Measurements from ENCODE around the gene CRYBG3. TPM values are rescaled to one million over a fixed set of nuclear protein-coding genes. Genes with fewer than 3 reads are reported as not detected.

The CRYBG3 gene
- total RNA-seq, 2 experiments from 2014 or later, result 5.9 to 6.1 TPM

DNA sequence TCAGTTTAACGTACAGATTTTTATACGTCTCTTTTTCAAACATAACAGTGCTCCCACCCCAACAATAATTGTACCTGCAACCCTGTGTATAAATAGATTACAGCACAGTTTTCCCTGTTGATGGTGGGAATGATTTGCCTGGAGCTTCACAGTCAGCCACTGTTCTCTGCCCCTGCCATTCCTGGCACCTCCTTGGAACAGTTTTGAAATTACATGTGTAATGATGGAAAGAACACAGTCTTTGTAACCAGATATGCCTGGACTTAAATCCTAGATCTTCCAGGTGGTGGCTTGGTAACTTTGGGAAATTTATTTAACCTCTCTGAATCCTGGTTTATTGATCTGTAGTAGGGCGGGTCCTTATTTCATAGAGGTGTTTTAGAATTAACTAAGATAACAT, 27.0 kb downstream of the CRYBG3 start:
- CTCF ChIA-PET, result no interaction called here
- DNase-seq, result no peak
- H3K4me3 Mint-ChIP-seq, result no peak overlapping the region
- no peak overlapping the region for H3K27ac Mint-ChIP-seq
- H3K27me3 Mint-ChIP-seq, result no peaks in the 10 kb centered on the region
- H3K9me3 Mint-ChIP-seq (ENCODE audit: low read depth), result peaks cover 2% of the 10 kb centered on the region
- ATAC-seq, result no peak
- H3K36me3 Mint-ChIP-seq, result peaks cover 13% of the 10 kb centered on the region
- H3K4me1 Mint-ChIP-seq, result no peaks in the 10 kb centered on the region

DNA sequence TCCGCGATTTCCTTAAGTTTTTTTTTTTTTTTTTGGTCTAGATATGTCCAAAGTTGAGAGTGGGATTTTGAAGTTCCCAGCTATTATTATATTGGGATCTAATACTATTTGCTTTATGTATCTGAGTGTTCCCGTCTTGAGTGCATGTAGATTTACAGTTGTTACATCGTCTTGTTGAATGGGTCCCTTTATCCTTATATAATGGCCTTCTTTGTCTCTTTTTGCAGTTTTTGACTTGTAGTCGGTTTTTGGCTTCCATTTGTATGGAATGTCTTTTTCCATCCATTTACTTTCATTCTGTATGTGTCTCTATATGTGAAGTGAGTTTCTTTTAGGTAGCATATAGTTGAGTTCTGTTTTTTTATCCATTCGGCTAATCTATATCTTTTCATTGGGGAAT, 35.6 kb downstream of the CRYBG3 start:
- ATAC-seq (no peak), DNase-seq (no peak)
- H3K27ac Mint-ChIP-seq, result no peak overlapping the region
- CTCF ChIA-PET, result interaction anchor here (0.6 to 1.4 kb wide), 3 partner anchors 15 to 158 kb away, joined by 3 to 4 read pairs (median 3); partner anchors contain the start of gene CRYBG3
- no peaks in the 10 kb centered on the region for H3K4me1 Mint-ChIP-seq
- H3K4me3 Mint-ChIP-seq, result no peak overlapping the region
- peaks cover 2% of the 10 kb centered on the region for H3K27me3 Mint-ChIP-seq
- H3K36me3 Mint-ChIP-seq, result peaks cover 11% of the 10 kb centered on the region
- H3K9me3 Mint-ChIP-seq (ENCODE audit: low read depth), result peaks cover 3% of the 10 kb centered on the region

DNA sequence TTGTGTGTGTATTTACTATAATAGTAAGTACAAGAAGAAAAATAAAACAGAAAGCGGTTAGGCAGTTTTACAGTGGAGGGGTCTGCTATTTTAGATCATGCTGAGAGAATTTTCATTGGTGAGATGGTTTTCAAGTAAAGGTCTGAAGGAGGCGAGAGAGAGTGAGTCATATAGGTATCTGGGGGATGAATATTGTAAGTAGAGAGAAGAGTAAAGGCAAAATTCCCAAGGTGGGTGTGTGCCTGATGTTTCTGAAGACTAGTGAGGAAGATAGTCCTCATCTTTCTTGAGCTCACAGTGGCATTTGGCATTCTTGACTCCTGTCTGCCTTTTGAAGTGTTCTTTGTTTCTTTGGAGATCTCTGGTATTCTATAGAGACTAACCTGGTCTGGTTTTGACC, 38.6 kb downstream of the CRYBG3 start:
- Mint-ChIP-seq H3K4me3 (no peak overlapping the region), H3K9me3 (ENCODE audit: low read depth) (peaks cover 1% of the 10 kb centered on the region), H3K4me1 (peaks cover 2% of the 10 kb centered on the region), H3K27me3 (peaks cover 2% of the 10 kb centered on the region), H3K27ac (no peak overlapping the region), H3K36me3 (peaks cover 15% of the 10 kb centered on the region)
- DNase-seq, result no peak
- ATAC-seq, result no peak
- CTCF ChIA-PET, result interaction anchor here (0.6 kb wide), 1 partner anchor 148 kb away, joined by 4 read pairs; no protein-coding TSS in a partner anchor

DNA sequence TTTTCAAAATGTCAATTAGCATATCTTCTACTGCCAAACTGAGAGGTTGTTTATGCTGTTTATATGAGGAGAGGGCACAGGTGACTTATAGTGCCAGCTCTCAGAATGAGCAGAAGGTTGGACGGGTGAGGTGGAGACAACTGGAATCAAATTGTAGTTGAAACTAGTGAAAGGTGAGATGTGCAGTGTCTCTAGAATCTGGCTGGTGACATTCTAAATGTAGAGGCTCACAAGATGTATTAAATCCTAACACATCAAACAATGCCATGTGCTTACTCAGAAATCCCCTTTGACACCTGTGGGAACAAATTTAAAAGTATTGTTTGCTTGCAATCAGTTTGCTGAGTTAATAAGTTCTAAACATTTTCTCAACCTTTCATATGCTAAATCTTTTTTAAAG, 40.8 kb downstream of the CRYBG3 start:
- peaks cover 14% of the 10 kb centered on the region for H3K36me3 Mint-ChIP-seq
- peaks cover 2% of the 10 kb centered on the region for H3K4me1 Mint-ChIP-seq
- DNase-seq (no peak), ATAC-seq (no peak)
- peaks cover 1% of the 10 kb centered on the region for H3K9me3 Mint-ChIP-seq (ENCODE audit: low read depth)
- CTCF ChIA-PET, result interaction anchor here (1.1 kb wide), 1 partner anchor 159 kb away, joined by 3 read pairs; no protein-coding TSS in a partner anchor
- H3K27ac Mint-ChIP-seq, result no peak overlapping the region
- no peak overlapping the region for H3K4me3 Mint-ChIP-seq
- no peaks in the 10 kb centered on the region for H3K27me3 Mint-ChIP-seq

DNA sequence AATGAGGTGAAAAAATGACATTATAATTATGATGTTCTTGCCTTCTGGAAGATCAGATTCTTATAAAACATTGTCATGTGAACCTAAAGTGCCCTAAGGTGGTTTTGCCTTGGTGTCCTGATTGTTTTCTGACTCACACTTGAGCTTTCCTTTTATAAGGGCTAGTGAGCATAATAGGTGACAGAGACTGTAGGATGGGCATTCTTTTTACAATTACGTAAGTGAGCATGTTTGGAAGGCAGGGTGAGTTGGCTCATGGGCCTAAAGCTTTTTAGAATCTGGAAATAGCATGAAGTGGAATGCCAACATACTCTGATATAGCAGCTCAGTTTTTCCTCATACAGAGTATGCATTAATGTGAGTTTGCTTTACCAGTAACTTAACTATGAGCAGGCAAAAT, 41.2 kb downstream of the CRYBG3 start:
- no peaks in the 10 kb centered on the region for H3K27me3 Mint-ChIP-seq
- DNase-seq, result no peak
- peaks cover 11% of the 10 kb centered on the region for H3K36me3 Mint-ChIP-seq
- ATAC-seq, result no peak
- peaks cover 1% of the 10 kb centered on the region for H3K9me3 Mint-ChIP-seq (ENCODE audit: low read depth)
- CTCF ChIA-PET, result interaction anchor here (1.1 kb wide), 1 partner anchor 159 kb away, joined by 3 read pairs; no protein-coding TSS in a partner anchor
- no peak overlapping the region for H3K4me3 Mint-ChIP-seq
- peaks cover 2% of the 10 kb centered on the region for H3K4me1 Mint-ChIP-seq
- H3K27ac Mint-ChIP-seq, result no peak overlapping the region

DNA sequence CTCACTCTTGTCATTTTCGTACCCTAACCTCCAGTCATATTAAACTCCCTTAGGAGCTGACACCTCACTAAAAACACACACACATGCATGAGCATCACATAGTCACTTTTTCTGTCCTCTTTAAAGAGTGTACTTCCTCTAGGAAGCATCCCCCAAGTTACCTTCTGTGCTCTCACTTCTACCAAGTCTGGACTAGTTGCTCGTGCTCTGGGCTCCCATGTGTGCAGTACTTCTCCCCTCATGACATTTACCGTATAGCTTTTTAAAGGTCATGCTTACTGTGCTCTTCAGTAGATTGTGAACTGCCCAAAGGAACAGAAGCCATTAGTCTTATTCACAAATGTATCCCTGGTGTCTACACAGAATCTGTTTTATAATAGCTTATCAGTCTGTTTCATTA, 42.0 kb downstream of the CRYBG3 start:
- H3K27me3 Mint-ChIP-seq, result no peaks in the 10 kb centered on the region
- DNase-seq, result no peak
- H3K36me3 Mint-ChIP-seq, result peaks cover 9% of the 10 kb centered on the region
- ATAC-seq, result no peak
- H3K9me3 Mint-ChIP-seq (ENCODE audit: low read depth), result peaks cover 1% of the 10 kb centered on the region
- peaks cover 2% of the 10 kb centered on the region for H3K4me1 Mint-ChIP-seq
- no peak overlapping the region for H3K4me3 Mint-ChIP-seq
- CTCF ChIA-PET, result interaction anchor here (1.3 kb wide), 1 partner anchor 9 kb away, joined by 6 read pairs; no protein-coding TSS in a partner anchor
- no peak overlapping the region for H3K27ac Mint-ChIP-seq

DNA sequence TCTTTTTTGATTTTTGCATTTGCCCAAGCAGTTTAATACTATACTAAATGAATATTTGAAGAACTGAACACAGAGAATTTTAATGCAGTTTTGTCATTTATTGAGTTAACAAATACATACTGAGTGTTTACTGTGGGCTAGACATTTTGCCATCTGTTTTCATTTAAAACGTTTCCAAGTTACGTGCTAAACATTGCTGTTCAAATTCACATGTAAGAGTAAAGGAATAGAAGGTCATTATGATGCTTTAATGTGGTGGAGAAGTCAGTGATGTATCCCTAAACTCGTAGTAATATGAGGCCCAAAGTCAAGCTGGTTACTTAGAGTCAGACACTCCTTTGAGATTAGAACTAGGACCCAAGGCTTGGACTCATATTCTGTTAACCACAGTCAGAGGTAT, 49.4 kb downstream of the CRYBG3 start:
- Mint-ChIP-seq H3K4me3 (no peak overlapping the region), H3K27me3 (no peaks in the 10 kb centered on the region), H3K4me1 (peaks cover 15% of the 10 kb centered on the region), H3K9me3 (ENCODE audit: low read depth) (no peaks in the 10 kb centered on the region), H3K36me3 (peaks cover 18% of the 10 kb centered on the region), H3K27ac (no peak overlapping the region)
- CTCF ChIA-PET, result interaction anchor here (2.0 kb wide), 1 partner anchor 151 kb away, joined by 4 read pairs; no protein-coding TSS in a partner anchor
- DNase-seq (no peak), ATAC-seq (no peak)

DNA sequence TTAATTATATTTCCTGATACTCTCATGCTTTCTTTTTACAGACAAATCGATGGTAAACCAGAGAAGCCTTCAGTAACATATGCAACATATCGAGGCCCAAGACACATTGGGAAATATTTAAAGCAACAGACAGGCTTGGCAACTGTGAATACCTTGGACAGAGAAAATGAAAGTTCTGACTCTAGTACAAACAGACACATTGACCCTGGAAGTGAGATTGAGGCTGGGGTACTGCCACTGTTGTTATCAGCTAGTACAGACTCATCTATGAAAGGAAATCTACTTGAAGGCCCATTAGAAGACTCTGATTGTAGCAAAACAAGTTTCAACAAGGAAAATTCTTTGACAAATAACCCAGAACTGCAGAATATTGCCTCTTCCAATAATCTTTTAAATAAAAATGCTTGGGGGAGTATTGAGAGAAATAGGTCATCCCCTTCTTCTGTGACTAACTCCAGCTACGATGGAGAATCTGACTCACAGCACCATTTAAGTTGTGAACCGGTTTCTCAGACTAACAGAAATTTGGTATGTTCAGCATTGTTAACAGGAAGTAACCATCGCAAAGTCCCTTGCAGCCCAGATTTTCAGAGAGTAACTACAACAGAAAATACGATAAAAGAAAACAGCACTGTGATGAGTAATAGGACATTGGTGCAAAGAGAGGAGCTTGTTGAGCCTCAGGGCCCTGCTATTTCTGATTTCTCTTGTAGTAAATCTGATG, 50.2 kb downstream of the CRYBG3 start:
- H3K27ac Mint-ChIP-seq, result peak overlapping the region; percentile 76
- H3K4me3 Mint-ChIP-seq, result peak overlapping the region; percentile 35
- CTCF ChIA-PET, result interaction anchor here (1.3 to 2.0 kb wide), 4 partner anchors 8 to 150 kb away, joined by 3 to 6 read pairs (median 4); no protein-coding TSS in a partner anchor
- peaks cover 15% of the 10 kb centered on the region for H3K4me1 Mint-ChIP-seq
- no peaks in the 10 kb centered on the region for H3K9me3 Mint-ChIP-seq (ENCODE audit: low read depth)
- H3K27me3 Mint-ChIP-seq, result no peaks in the 10 kb centered on the region
- peaks cover 18% of the 10 kb centered on the region for H3K36me3 Mint-ChIP-seq
- DNase-seq, result peak; percentile 44
- ATAC-seq, result peak; percentile 82

DNA sequence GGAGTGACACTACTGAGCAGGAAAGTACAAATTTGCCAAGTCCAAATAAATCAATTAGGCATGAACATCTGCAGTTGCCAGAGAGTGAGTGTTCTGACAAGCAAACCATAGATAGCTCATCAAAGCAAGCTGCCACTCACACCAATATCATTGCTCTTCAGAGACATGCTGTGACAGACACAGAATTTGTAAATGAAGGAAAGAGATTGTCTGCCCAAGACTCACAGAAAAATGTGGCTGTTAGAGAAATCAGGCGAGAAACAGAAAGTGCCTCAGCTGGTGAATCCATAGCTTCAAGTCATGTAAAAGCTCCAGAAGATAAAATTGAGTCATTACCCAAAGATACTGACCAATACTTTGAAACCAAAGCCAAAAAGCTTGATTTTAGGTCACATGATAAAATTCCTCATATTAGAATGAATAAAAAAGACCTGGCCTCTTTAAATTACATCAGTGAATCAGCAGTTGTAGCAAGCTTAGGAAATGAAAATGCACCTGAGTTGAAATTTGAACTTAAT, 50.8 kb downstream of the CRYBG3 start:
- DNase-seq (no peak), ATAC-seq (peak; percentile 16)
- Mint-ChIP-seq H3K27me3 (no peaks in the 10 kb centered on the region), H3K36me3 (peaks cover 18% of the 10 kb centered on the region), H3K27ac (peak overlapping the region; percentile 76), H3K9me3 (ENCODE audit: low read depth) (no peaks in the 10 kb centered on the region), H3K4me3 (peak overlapping the region; percentile 35), H3K4me1 (peaks cover 15% of the 10 kb centered on the region)
- CTCF ChIA-PET, result interaction anchor here (1.3 to 2.0 kb wide), 4 partner anchors 9 to 149 kb away, joined by 3 to 6 read pairs (median 4); no protein-coding TSS in a partner anchor

DNA sequence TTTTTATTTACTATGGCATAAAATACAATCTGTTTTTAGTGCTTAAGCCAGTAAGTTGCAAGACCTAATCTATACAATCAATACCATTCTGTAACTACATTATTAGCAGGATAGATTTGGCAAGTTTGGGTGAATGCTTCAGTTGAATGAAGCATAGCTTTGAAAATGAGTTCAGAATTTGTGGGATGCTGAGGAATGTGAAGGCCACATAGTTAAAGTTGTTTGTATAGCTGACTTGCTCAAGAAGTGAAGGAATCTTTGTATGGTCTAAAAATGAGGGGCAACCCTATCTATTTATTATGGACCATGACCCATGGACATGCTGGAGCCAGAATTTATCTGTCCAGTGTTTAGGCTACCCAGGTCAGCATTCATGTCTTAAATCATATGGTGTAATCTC, 58.5 kb downstream of the CRYBG3 start:
- H3K36me3 Mint-ChIP-seq, result peaks cover 14% of the 10 kb centered on the region

DNA sequence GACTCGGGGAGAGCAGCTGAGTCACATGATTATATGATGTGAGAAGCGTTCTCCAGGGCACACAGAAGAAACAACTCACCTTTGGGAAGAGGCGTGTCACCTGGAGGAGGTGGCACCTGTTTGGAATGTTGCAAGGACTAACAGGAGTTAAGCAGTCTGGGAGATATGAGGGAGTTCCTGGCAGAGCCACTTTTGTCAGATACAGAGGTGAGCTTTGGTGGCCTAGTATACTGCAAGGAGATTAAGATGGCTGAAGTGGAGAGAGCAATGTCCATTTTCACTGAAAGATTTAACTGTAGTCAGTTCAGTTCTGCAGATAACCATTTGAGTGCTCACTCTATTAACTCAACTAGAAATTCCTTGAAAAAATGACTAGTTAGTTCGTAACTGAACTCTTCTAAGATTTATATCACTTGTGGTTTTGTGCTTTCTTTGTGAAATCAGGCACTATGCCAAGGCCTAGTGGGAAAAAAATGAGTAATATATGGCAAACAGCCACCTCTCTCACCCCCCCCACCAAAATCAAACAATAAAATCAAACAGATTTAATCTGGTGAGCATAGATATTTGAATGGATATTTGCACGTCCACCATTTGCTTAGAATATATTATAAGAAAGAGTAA, 61.3 kb downstream of the CRYBG3 start:
- H3K9me3 Mint-ChIP-seq (ENCODE audit: low read depth), result no peaks in the 10 kb centered on the region
- H3K27ac Mint-ChIP-seq, result peak overlapping the region; percentile 61
- CTCF ChIA-PET, result no interaction called here
- H3K27me3 Mint-ChIP-seq, result no peaks in the 10 kb centered on the region
- DNase-seq, result no peak
- peak; percentile 51 for ATAC-seq
- H3K36me3 Mint-ChIP-seq, result peaks cover 31% of the 10 kb centered on the region
- peaks cover 16% of the 10 kb centered on the region for H3K4me1 Mint-ChIP-seq
- H3K4me3 Mint-ChIP-seq, result no peak overlapping the region

More for the DNA sequence above, 58.5 kb downstream of the CRYBG3 start:
- ATAC-seq (no peak), DNase-seq (no peak)
- Mint-ChIP-seq H3K4me3 (no peak overlapping the region), H3K9me3 (ENCODE audit: low read depth) (no peaks in the 10 kb centered on the region), H3K27me3 (no peaks in the 10 kb centered on the region), H3K27ac (no peak overlapping the region), H3K4me1 (peaks cover 16% of the 10 kb centered on the region)
- CTCF ChIA-PET, result no interaction called here

DNA sequence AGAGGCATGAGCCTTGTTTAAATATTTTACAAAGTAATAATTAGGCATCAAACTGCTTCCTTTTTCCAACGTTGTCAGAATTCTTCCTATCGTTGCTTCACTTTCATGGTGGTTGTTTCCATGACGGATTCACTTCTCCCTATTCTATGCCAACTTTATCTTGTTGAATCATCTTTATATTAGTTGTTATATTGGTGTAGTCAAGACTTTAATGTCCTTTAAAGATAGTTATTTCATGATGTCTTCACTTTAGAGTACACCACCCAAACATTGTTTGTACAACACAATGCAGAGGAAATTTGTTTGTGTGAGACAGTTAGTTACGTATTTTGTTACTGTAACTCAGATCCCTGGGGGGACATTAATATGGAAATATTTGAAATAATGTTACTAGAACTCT, 61.9 kb downstream of the CRYBG3 start:
- peaks cover 16% of the 10 kb centered on the region for H3K4me1 Mint-ChIP-seq
- H3K36me3 Mint-ChIP-seq, result peaks cover 31% of the 10 kb centered on the region
- H3K9me3 Mint-ChIP-seq (ENCODE audit: low read depth), result no peaks in the 10 kb centered on the region
- DNase-seq, result no peak
- CTCF ChIA-PET, result no interaction called here
- no peaks in the 10 kb centered on the region for H3K27me3 Mint-ChIP-seq
- no peak overlapping the region for H3K4me3 Mint-ChIP-seq
- no peak overlapping the region for H3K27ac Mint-ChIP-seq
- no peak for ATAC-seq

DNA sequence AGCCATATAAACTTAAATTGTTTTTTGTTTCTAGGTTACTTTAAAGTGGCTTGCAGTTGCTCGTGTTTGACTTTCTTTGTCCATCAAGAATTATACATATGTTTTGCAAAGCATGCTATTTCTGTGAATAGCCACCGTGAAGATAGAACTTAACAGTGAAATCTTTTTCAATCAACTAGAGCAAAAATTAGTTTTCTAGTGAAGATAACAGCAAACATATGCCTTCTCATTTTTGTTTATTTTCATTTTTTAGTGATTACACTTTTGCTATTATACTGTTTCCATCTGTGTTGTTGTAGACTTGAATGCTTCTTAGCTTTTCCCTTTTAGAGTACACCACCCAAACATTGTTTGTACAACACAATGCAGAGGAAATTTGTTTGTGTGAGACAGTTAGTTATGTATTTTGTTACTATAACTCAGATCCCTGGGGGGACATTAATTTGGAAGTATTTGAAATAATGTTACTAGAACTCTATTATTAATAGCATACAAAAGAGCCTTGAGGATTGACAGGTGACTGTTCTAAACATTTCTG, 62.8 kb downstream of the CRYBG3 start:
- no peak overlapping the region for H3K4me3 Mint-ChIP-seq
- H3K27ac Mint-ChIP-seq, result no peak overlapping the region
- no peaks in the 10 kb centered on the region for H3K9me3 Mint-ChIP-seq (ENCODE audit: low read depth)
- CTCF ChIA-PET, result no interaction called here
- H3K36me3 Mint-ChIP-seq, result peaks cover 29% of the 10 kb centered on the region
- no peaks in the 10 kb centered on the region for H3K27me3 Mint-ChIP-seq
- DNase-seq (no peak), ATAC-seq (no peak)
- peaks cover 16% of the 10 kb centered on the region for H3K4me1 Mint-ChIP-seq

All from activated CD8-positive, alpha-beta memory T cell treated with anti-CD3 and anti-CD28 coated beads, Interleukin-2, amount 10 ng/mL, durations not matched to agents 7 days and 5 days (primary cell).